Natural killer cell (primary cell): Measurements from ENCODE around the gene GABBR2. TPM values are rescaled to one million over a fixed set of nuclear protein-coding genes. Genes with fewer than 3 reads are reported as not detected.

Experiments
- ATAC-seq, 3 donors: fragments of 150-1000 bp in 2 of 3; fragments of 200-7000 bp in 1 of 3; cut with Tn5 transposase; 1 replicate in 1 of 3; 2 replicates in 2 of 3; pipeline ENCODE4 v1.10.0; 2021; ENCODE audit warnings: mild to moderate bottlenecking in 2 of 3, moderate library complexity in 2 of 3
- DNase-seq, 2 donors: peaks; one replicate each; pipeline versions ENCODE4 v3.0.0 to v3.0.0-alpha.2; 2013 to 2021; ENCODE audit warnings: mixed read lengths in 1 of 2
- H3K27ac ChIP-seq: one replicate; pipeline ENCODE4 v1.5.1; 2013; ENCODE audit warnings: mild to moderate bottlenecking, low read length
- H3K27me3 ChIP-seq: one replicate; pipeline ENCODE4 v1.6.1; 2013; ENCODE audit warnings: low read length; ENCODE audit not compliant: control insufficient read depth, insufficient read depth
- H3K36me3 ChIP-seq: one replicate; pipeline ENCODE4 v1.6.1; 2013; ENCODE audit warnings: low read length; ENCODE audit not compliant: control insufficient read depth, insufficient read depth
- H3K4me1 ChIP-seq: one replicate; pipeline ENCODE4 v1.6.1; 2013; ENCODE audit warnings: low read length; ENCODE audit not compliant: control insufficient read depth, insufficient read depth
- H3K4me3 ChIP-seq: one replicate; pipeline ENCODE4 v1.5.1; 2013; ENCODE audit warnings: low read length
- H3K9me3 ChIP-seq: one replicate; pipeline ENCODE4 v1.6.1; 2013; ENCODE audit warnings: low read length; ENCODE audit not compliant: control insufficient read depth, insufficient read depth
- H3K27ac Mint-ChIP-seq, 2 donors: one replicate each; pipeline ENCODE4 v1.8.0; 2022; ENCODE audit warnings: mild to moderate bottlenecking in 2 of 2, mixed read lengths in 2 of 2, moderate library complexity in 1 of 2
- H3K27me3 Mint-ChIP-seq, 2 donors: one replicate each; pipeline ENCODE4 v1.8.0; 2022; ENCODE audit warnings: low read depth in 2 of 2, mixed read lengths in 2 of 2
- H3K36me3 Mint-ChIP-seq: one replicate; pipeline ENCODE4 v1.8.0; 2022; ENCODE audit warnings: mixed read lengths
- H3K4me1 Mint-ChIP-seq, 2 donors: one replicate each; pipeline ENCODE4 v1.8.0; 2022; ENCODE audit warnings: mixed read lengths in 2 of 2
- H3K4me3 Mint-ChIP-seq: one replicate; pipeline ENCODE4 v1.8.0; 2022; ENCODE audit warnings: mild to moderate bottlenecking, moderate library complexity, mixed read lengths
- H3K9me3 Mint-ChIP-seq, 2 donors: one replicate each; pipeline ENCODE4 v1.8.0; 2022; ENCODE audit warnings: mixed read lengths in 2 of 2
- WGBS: methylation state at CpG from one replicate; pipeline ENCODE4 v1.1.7; 2013; ENCODE audit warnings: missing lambda C conversion rate; ENCODE audit not compliant: insufficient coverage; 5-methylcytosine and 5-hydroxymethylcytosine counted together
- intact Hi-C: fragments of 100-400 bp; cut with micrococcal nuclease; formaldehyde crosslinking; loops from one replicate; pipeline ENCODE4 v1.14.2; 2022
- total RNA-seq, 4 donors: library from RNA; stranded (reverse); fragments of 120-200 nt in 1 of 4; gene quantifications; one replicate each; pipeline versions ENCODE4 v1.2.3 to v1.2.4, GENCODE V29; 2013 to 2022
- TF ChIP-seq, protein P1 (sequence below): fragments of 200-600 bp; IDR thresholded peaks from one replicate; pipeline ENCODE4 v1.8.0; 2022; ENCODE audit warnings: antibody characterized with exemption

Gene GABBR2
- total RNA-seq, 3 donors from 2014 or later (not counting 1 experiment from before 2014, with no cell fraction given): not detected

DNA sequence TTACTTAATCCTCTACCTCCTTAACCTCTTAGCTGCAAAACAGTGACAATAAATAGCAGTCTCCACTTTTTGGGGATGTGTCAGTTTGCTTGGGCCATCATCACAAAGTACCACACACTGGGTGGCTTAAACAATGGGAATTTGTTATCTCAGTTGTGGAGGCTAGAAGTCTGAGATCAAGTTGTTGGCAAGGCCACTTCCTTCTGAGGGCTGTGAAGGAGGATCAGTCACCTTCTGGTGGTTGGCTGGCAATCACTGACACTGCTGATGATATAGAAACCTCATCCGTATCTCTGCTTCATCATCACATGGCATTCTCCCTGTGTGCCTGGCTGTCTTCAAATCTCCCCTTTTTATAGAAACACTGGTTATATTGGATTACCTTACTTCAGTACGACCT lies 266.2 kb downstream of the GABBR2 start:
- TF ChIP-seq, protein P1, sequence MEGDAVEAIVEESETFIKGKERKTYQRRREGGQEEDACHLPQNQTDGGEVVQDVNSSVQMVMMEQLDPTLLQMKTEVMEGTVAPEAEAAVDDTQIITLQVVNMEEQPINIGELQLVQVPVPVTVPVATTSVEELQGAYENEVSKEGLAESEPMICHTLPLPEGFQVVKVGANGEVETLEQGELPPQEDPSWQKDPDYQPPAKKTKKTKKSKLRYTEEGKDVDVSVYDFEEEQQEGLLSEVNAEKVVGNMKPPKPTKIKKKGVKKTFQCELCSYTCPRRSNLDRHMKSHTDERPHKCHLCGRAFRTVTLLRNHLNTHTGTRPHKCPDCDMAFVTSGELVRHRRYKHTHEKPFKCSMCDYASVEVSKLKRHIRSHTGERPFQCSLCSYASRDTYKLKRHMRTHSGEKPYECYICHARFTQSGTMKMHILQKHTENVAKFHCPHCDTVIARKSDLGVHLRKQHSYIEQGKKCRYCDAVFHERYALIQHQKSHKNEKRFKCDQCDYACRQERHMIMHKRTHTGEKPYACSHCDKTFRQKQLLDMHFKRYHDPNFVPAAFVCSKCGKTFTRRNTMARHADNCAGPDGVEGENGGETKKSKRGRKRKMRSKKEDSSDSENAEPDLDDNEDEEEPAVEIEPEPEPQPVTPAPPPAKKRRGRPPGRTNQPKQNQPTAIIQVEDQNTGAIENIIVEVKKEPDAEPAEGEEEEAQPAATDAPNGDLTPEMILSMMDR: no peak
- ATAC-seq (no peak), DNase-seq (no peak)
- H3K27ac Mint-ChIP-seq: no peak overlapping the region
- no peaks in the 10 kb centered on the region for H3K4me1 Mint-ChIP-seq
- no peaks in the 10 kb centered on the region for H3K9me3 Mint-ChIP-seq
- Histone ChIP-seq H3K4me3 (no peak overlapping the region), H3K36me3 (no peaks in the 10 kb centered on the region), H3K27me3 (peaks cover 2% of the 10 kb centered on the region), H3K27ac (no peak overlapping the region), H3K4me1 (no peaks in the 10 kb centered on the region), H3K9me3 (no peaks in the 10 kb centered on the region)
- no peak overlapping the region for H3K4me3 Mint-ChIP-seq
- peaks cover 13 to 39% of the 10 kb centered on the region in 2 donors for H3K27me3 Mint-ChIP-seq
- intact Hi-C loops: no loop called here
- WGBS: 77% methylated on average over 2 of the region's 2 CpGs
- H3K36me3 Mint-ChIP-seq: no peaks in the 10 kb centered on the region

DNA sequence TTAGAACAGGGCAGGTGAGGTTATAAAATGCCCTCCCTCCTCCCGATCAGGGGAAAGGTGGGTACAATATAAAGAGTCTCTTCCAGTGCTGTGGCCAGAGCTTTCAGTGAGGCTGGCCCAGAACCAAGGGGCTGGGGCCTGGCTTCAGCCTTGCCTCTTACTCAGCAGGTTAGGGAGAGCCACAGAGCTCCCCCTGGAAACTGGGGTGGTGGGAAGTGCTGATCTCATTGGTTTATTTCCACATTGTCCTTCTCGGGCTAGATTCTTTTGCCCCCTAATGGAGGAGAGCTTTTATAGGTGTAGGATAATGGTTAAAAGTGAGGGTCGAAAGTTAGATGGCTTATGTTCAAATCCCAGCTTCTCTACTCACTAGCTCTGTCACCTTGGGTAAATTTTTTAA lies 266.6 kb downstream of the GABBR2 start:
- no peak for ATAC-seq
- H3K9me3 Mint-ChIP-seq: no peaks in the 10 kb centered on the region
- H3K4me1 Mint-ChIP-seq: no peaks in the 10 kb centered on the region
- 70% methylated on average over 1 of the region's 3 CpGs for WGBS
- Histone ChIP-seq H3K9me3 (no peaks in the 10 kb centered on the region), H3K27me3 (peaks cover 2% of the 10 kb centered on the region), H3K36me3 (no peaks in the 10 kb centered on the region), H3K27ac (no peak overlapping the region), H3K4me3 (no peak overlapping the region), H3K4me1 (no peaks in the 10 kb centered on the region)
- H3K27me3 Mint-ChIP-seq: peaks cover 10 to 39% of the 10 kb centered on the region in 2 donors
- TF ChIP-seq, protein P1: no peak
- H3K36me3 Mint-ChIP-seq: no peaks in the 10 kb centered on the region
- no peak overlapping the region for H3K4me3 Mint-ChIP-seq
- no peak for DNase-seq
- no peak overlapping the region for H3K27ac Mint-ChIP-seq
- intact Hi-C loops: no loop called here

DNA sequence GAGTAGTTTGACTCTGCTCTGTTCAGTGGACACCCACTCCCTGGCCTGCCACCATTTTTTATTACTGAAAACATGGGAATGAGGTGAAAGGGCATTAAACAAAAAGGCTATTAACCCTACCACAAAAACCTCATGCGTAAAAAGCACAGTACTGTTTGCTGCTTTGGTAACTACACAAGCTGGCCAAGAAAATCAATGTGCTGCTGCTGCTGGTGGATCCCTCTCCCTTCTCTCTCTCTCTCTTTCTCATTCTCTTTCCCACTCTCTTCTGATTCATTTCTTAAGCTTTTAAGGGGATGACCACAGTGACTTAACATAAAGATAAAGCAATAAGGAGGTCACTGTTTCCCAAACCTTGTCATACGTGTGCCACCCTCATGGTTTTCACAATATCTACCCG lies 270.1 kb downstream of the GABBR2 start:
- H3K9me3 Mint-ChIP-seq: no peaks in the 10 kb centered on the region
- no peak overlapping the region for H3K27ac Mint-ChIP-seq
- H3K27me3 Mint-ChIP-seq: peaks cover 8 to 13% of the 10 kb centered on the region in 2 donors
- no peaks in the 10 kb centered on the region for H3K4me1 ChIP-seq
- WGBS: 87% methylated on average over 3 of the region's 3 CpGs
- no peaks in the 10 kb centered on the region for H3K9me3 ChIP-seq
- no peak for ATAC-seq
- no peak for DNase-seq
- H3K4me3 ChIP-seq: no peak overlapping the region
- no peak overlapping the region for H3K27ac ChIP-seq
- H3K4me3 Mint-ChIP-seq: no peak overlapping the region
- H3K27me3 ChIP-seq: peaks cover 2% of the 10 kb centered on the region
- TF ChIP-seq, protein P1: no peak
- intact Hi-C loops: no loop called here
- no peaks in the 10 kb centered on the region for H3K36me3 Mint-ChIP-seq
- H3K36me3 ChIP-seq: no peaks in the 10 kb centered on the region
- no peaks in the 10 kb centered on the region for H3K4me1 Mint-ChIP-seq

DNA sequence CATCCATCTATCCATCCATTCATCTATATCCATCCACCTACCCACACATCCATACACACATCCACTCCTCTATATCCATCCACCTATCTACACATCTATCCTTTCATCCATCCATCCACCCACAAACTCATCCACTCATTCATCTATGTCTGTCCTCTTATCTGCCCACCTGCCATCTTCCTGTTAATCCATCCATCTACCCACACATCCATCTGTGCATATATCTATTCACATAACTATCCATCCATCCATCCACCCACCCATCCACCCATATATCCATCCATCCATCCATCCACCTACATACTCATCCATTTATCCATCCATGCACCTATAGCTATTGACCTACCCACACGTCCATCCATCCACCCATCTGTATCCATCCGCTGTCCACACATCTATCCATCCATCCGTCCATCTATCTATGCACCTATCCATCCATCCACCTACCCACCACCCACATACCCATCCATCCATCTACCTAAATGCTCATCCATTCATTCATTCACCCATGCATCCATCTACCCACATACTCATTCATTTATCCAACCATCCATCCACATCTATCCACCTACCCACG lies 271.2 kb downstream of the GABBR2 start:
- Histone ChIP-seq H3K4me1 (no peaks in the 10 kb centered on the region), H3K36me3 (no peaks in the 10 kb centered on the region), H3K27me3 (peaks cover 2% of the 10 kb centered on the region), H3K27ac (no peak overlapping the region), H3K9me3 (no peaks in the 10 kb centered on the region), H3K4me3 (no peak overlapping the region)
- no peaks in the 10 kb centered on the region for H3K4me1 Mint-ChIP-seq
- WGBS: 88% methylated on average over 4 of the region's 4 CpGs
- no peak overlapping the region for H3K27ac Mint-ChIP-seq
- peaks cover 2 to 5% of the 10 kb centered on the region in 2 donors for H3K27me3 Mint-ChIP-seq
- H3K36me3 Mint-ChIP-seq: no peaks in the 10 kb centered on the region
- ATAC-seq (no peak), DNase-seq (no peak)
- intact Hi-C loops: no loop called here
- H3K4me3 Mint-ChIP-seq: no peak overlapping the region
- TF ChIP-seq, protein P1: no peak
- no peaks in the 10 kb centered on the region for H3K9me3 Mint-ChIP-seq
